ENCODE data around the gene BOC.

GRCh38 chr3:113271594-113272384 lies 60.4 kb downstream of the BOC start:
- TF ChIP-seq POLR2A (IDR thresholded peaks at IDR 0.05) (no peak), CTCF (IDR thresholded peaks at IDR 0.05) (no peak)
